GM23248 (cell line): ENCODE data around the gene PRLR. TPM values are rescaled to one million over a fixed set of nuclear protein-coding genes. Genes with fewer than 3 reads are reported as not detected.
A peak's percentile ranks its signal among the peaks of the same experiment; 100 is the strongest.

Experiments
- DNase-seq: peaks from one replicate; pipeline ENCODE4 v3.0.0-alpha.2; 2015
- H2AFZ ChIP-seq: fragments of 200-600 bp; sonication (generic); 2 replicates; pipeline ENCODE4 v1.6.1; 2016; ENCODE audit warnings: antibody characterized with exemption
- H3F3A ChIP-seq: fragments of 200-600 bp; sonication (generic); 2 replicates; pipeline ENCODE4 v1.6.1; 2016; ENCODE audit warnings: mild to moderate bottlenecking, antibody characterized with exemption, mixed run types; ENCODE audit not compliant: insufficient read depth
- H3K27ac ChIP-seq: fragments of 200-600 bp; sonication (generic); 2 replicates; pipeline ENCODE4 v1.5.1; 2016; ENCODE audit warnings: mild to moderate bottlenecking
- H3K27me3 ChIP-seq: fragments of 200-600 bp; sonication (generic); replicated peaks from 2 replicates; pipeline ENCODE4 v1.6.1; 2016; ENCODE audit warnings: mild to moderate bottlenecking; ENCODE audit not compliant: insufficient read depth
- H3K36me3 ChIP-seq: fragments of 200-600 bp; sonication (generic); 2 replicates; pipeline ENCODE4 v1.6.1; 2016; ENCODE audit warnings: low read depth, mild to moderate bottlenecking
- H3K4me1 ChIP-seq: fragments of 200-600 bp; sonication (generic); 2 replicates; pipeline ENCODE4 v1.6.1; 2016; ENCODE audit warnings: mild to moderate bottlenecking; ENCODE audit not compliant: insufficient read depth
- H3K4me2 ChIP-seq: fragments of 200-600 bp; sonication (generic); one replicate; pipeline ENCODE4 v1.6.1; 2016; ENCODE audit warnings: mild to moderate bottlenecking; ENCODE audit not compliant: unreplicated experiment
- H3K4me3 ChIP-seq: fragments of 200-600 bp; sonication (generic); 2 replicates; pipeline ENCODE4 v1.5.1; 2016; ENCODE audit warnings: mild to moderate bottlenecking
- H3K79me2 ChIP-seq: fragments of 200-600 bp; sonication (generic); 2 replicates; pipeline ENCODE4 v1.6.1; 2016; ENCODE audit warnings: mild to moderate bottlenecking; ENCODE audit not compliant: insufficient read depth
- H3K9ac ChIP-seq: fragments of 200-600 bp; sonication (generic); 2 replicates; pipeline ENCODE4 v1.6.1; 2016; ENCODE audit warnings: mild to moderate bottlenecking
- H3K9me2 ChIP-seq: fragments of 200-600 bp; sonication (generic); 2 replicates; pipeline ENCODE4 v1.6.1; 2016; ENCODE audit warnings: mixed run types, mild to moderate bottlenecking, moderate library complexity; ENCODE audit not compliant: insufficient read depth
- H3K9me3 ChIP-seq: fragments of 200-600 bp; sonication (generic); one replicate; pipeline ENCODE4 v1.6.1; 2017; ENCODE audit warnings: low read depth
- H4K20me1 ChIP-seq: fragments of 200-600 bp; sonication (generic); 2 replicates; pipeline ENCODE4 v1.6.0; 2016; ENCODE audit not compliant: insufficient read depth
- EZH2 ChIP-seq: fragments of 200-600 bp; sonication (generic); IDR thresholded peaks from 2 replicates; pipeline ENCODE4 v1.6.1; 2018; ENCODE audit warnings: antibody characterized with exemption, mild to moderate bottlenecking; ENCODE audit not compliant: insufficient read depth, poor library complexity, severe bottlenecking
- EZH2phosphoT487 ChIP-seq: fragments of 200-600 bp; sonication (generic); IDR thresholded peaks from 2 replicates; pipeline ENCODE4 v1.6.1; 2018; ENCODE audit warnings: antibody characterized with exemption, moderate library complexity, mild to moderate bottlenecking, low read depth; ENCODE audit not compliant: insufficient read depth
- WGBS, 2 experiments: methylation state at CpG; one replicate each; pipeline ENCODE4 v1.1.6; 2015 to 2017; ENCODE audit warnings: low lambda C conversion rate in 2 of 2, low coverage in 1 of 2; ENCODE audit errors: missing lambda C conversion rate in 2 of 2; 5-methylcytosine and 5-hydroxymethylcytosine counted together
- in situ Hi-C: fragments of 300-500 bp; cut with MboI; formaldehyde crosslinking; loops from 2 replicates; pipeline ENCODE4 v1.15.0; 2020
- polyA plus RNA-seq: library from polyadenylated mRNA; unstranded; fragments of >200 nt; fragmentation: Nextera tagmentation; extraction: Ambion mirVana; gene quantifications from 2 replicates; pipeline ENCODE4 v1.2.1, GENCODE V29; 2016
- total RNA-seq: library from RNA; depleted of rRNA; stranded (reverse); fragments of >200 nt; shearing (Covaris generic); gene quantifications from 2 replicates; pipeline ENCODE4 v1.2.3, GENCODE V29; 2014

Gene PRLR
- total and polyA plus RNA-seq, 2 experiments from 2014 or later = 0.80 to 5.8 TPM

GRCh38 chr5:35146406-35146805, 83.9 kb downstream of the PRLR start:
- Histone ChIP-seq H3K79me2 (no peaks in the 10 kb centered on the region), H3F3A (peaks cover 23% of the 10 kb centered on the region), H3K4me3 (no peak overlapping the region), H2AFZ (no peak overlapping the region), H3K4me1 (peaks cover 30% of the 10 kb centered on the region), H3K36me3 (no peaks in the 10 kb centered on the region), H4K20me1 (no peaks in the 10 kb centered on the region), H3K9ac (no peak overlapping the region), H3K27me3 (no peaks in the 10 kb centered on the region), H3K27ac (no peak overlapping the region), H3K4me2 (no peak overlapping the region), H3K9me2 (no peaks in the 10 kb centered on the region), H3K9me3 (no peaks in the 10 kb centered on the region)
- TF ChIP-seq EZH2phosphoT487 (no peak), EZH2 (no peak)
- in situ Hi-C loops = no loop called here
- DNase-seq = peak; percentile 40
- WGBS, 2 experiments = 18 to 19% methylated on average over 3 of the region's 3 CpGs

DNA sequence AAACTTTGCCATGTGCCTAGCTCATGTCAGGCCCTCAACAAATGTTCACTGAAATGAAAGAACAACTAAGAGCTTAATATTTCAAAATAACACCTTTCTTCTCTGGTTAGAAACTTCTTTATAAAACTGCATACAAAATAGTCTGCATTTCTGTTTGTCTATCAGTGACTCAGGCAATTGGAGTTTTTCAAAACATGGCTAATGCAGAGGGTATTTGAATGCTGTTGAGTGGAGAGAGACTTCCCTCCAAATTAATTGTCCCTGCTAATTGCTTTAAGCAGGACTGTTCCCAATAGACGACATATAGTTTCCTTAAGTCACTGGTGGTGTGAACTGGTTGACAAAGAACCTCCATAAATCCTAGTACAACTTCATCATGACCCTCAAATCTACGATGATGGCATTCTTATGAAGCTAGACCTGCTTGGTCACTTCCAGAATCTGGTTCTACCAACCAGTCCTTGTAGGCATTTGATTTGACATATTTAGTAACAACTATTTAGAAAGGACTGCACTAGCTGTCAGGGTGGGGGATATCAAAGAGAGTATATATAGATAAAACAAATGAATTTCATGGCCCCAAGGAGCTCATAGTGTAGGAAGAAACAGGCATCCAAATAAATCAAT, 84.5 kb downstream of the PRLR start:
- Histone ChIP-seq H3F3A (peaks cover 23% of the 10 kb centered on the region), H3K9ac (no peak overlapping the region), H3K4me2 (no peak overlapping the region), H3K36me3 (no peaks in the 10 kb centered on the region), H3K9me2 (no peaks in the 10 kb centered on the region), H3K27ac (no peak overlapping the region), H3K4me1 (peaks cover 30% of the 10 kb centered on the region), H3K4me3 (no peak overlapping the region), H3K9me3 (no peaks in the 10 kb centered on the region), H3K27me3 (no peaks in the 10 kb centered on the region), H2AFZ (no peak overlapping the region), H4K20me1 (no peaks in the 10 kb centered on the region), H3K79me2 (no peaks in the 10 kb centered on the region)
- in situ Hi-C loops = no loop called here
- 37 to 38% methylated on average over 2 of the region's 2 CpGs for WGBS, 2 experiments
- TF ChIP-seq EZH2 = no peak
- TF ChIP-seq EZH2phosphoT487 = no peak
- peak; percentile 52 for DNase-seq

DNA sequence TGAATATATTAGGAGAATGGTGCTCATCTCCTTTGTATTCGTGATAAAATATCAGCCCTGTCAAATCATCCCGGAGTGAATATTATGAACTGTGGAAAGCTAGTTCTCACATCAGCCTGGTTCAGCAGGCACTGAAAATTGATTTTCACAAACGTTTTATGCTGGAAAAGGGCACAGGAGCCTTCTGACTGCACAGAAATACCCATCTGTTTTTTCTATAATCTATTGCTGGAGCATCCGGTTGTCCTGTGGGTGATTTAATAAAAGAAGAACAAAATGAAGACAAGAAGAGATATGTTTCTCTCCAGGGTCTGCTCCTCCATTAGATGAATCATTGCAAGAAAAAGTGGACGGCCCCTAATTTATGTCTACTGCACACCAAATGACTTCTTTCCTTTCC, 85.3 kb downstream of the PRLR start:
- Histone ChIP-seq H3K9me3 (no peaks in the 10 kb centered on the region), H3K27me3 (no peaks in the 10 kb centered on the region), H2AFZ (no peak overlapping the region), H3K9ac (no peak overlapping the region), H3K4me1 (peaks cover 34% of the 10 kb centered on the region), H3K4me3 (no peak overlapping the region), H4K20me1 (no peaks in the 10 kb centered on the region), H3K27ac (no peak overlapping the region), H3K4me2 (no peak overlapping the region), H3K9me2 (no peaks in the 10 kb centered on the region), H3F3A (peaks cover 23% of the 10 kb centered on the region), H3K36me3 (no peaks in the 10 kb centered on the region), H3K79me2 (no peaks in the 10 kb centered on the region)
- DNase-seq = no peak
- 47 to 57% methylated on average over 5 of the region's 5 CpGs for WGBS, 2 experiments
- in situ Hi-C loops = no loop called here
- TF ChIP-seq EZH2 (no peak), EZH2phosphoT487 (no peak)

- 9 to 11% methylated on average over 3 of the region's 3 CpGs for WGBS, 2 experiments
- H3K27me3 ChIP-seq = no peaks in the 10 kb centered on the region
- H3K4me2 ChIP-seq = no peak overlapping the region
- H3K79me2 ChIP-seq = no peaks in the 10 kb centered on the region
- no peaks in the 10 kb centered on the region for H3K36me3 ChIP-seq
- H3K4me3 ChIP-seq = no peak overlapping the region
- TF ChIP-seq EZH2 (no peak), EZH2phosphoT487 (no peak)
- peaks cover 40% of the 10 kb centered on the region for H3K4me1 ChIP-seq
- in situ Hi-C loops = no loop called here
- H2AFZ ChIP-seq = no peak overlapping the region
- H3K9ac ChIP-seq = no peak overlapping the region
- H3K9me3 ChIP-seq = no peaks in the 10 kb centered on the region
- peak overlapping the region; percentile 5; the same call in 1 of the 2 replicates for H3K27ac ChIP-seq
- H4K20me1 ChIP-seq = no peaks in the 10 kb centered on the region
- H3F3A ChIP-seq = peaks cover 23% of the 10 kb centered on the region
- H3K9me2 ChIP-seq = no peaks in the 10 kb centered on the region
- DNase-seq = peak; percentile 60
These were observed 86.4 kb downstream of the PRLR start for GRCh38 chr5:35143841-35144240.
